Measurements from ENCODE around the gene PLCD1.

GRCh38 chr3:37968199-37968598 lies 61.2 kb downstream of the PLCD1 start:
- TF ChIP-seq EZH2 (IDR thresholded peaks at IDR 0.05; ENCODE audit: insufficient read depth, poor library complexity, severe bottlenecking) (no peak), EZH2phosphoT487 (IDR thresholded peaks at IDR 0.05; ENCODE audit: insufficient read depth, low read depth) (no peak)

Data from GM23248 (cell line).